ENCODE data around the gene JAML. TPM values are rescaled to one million over a fixed set of nuclear protein-coding genes. Genes with fewer than 3 reads are reported as not detected.

JAML gene
- total RNA-seq, 4 donors from 2014 or later = 3.2 to 15.1 (median 8.0) TPM

DNA sequence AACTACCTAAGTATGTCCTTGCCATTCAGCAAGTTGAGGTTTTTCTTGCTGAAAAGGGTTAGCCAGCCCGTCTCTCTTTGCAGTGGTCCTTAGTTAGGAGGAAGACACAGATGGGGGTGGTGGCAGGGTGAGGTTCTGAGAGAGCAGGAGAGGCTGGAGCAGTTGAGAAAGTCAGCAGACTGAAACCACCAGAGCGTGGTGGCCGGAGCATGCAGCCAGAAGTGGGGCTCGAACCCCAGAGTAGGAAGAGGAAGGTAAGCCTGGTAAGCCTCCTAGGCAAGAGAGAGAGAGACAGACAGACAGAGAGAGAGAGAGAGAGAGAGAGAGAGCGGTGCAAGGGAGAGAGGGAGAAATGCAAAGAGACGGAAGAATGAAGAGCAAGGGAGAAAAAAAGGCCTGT is 63.0 kb downstream of the JAML start:
- H3K9me3 ChIP-seq = no peaks in the 10 kb centered on the region
- no peak overlapping the region for H3K4me3 ChIP-seq
- intact Hi-C loops (cut with DNase I; ENCODE audit: low total_unique reads) = no loop called here
- H3K27ac ChIP-seq = no peak overlapping the region
- WGBS, 2 donors (ENCODE audit: low coverage in 1 of 2) = 66 to 80% methylated on average over 1 to 6 of the region's 6 CpGs
- TF ChIP-seq POLR2AphosphoS5 (IDR thresholded peaks at IDR 0.05) (no peak), EP300 (IDR thresholded peaks at IDR 0.05; ENCODE audit: low read depth) (no peak), POLR2A (IDR thresholded peaks at IDR 0.05) (no peak)
- TF ChIP-seq, protein P1, sequence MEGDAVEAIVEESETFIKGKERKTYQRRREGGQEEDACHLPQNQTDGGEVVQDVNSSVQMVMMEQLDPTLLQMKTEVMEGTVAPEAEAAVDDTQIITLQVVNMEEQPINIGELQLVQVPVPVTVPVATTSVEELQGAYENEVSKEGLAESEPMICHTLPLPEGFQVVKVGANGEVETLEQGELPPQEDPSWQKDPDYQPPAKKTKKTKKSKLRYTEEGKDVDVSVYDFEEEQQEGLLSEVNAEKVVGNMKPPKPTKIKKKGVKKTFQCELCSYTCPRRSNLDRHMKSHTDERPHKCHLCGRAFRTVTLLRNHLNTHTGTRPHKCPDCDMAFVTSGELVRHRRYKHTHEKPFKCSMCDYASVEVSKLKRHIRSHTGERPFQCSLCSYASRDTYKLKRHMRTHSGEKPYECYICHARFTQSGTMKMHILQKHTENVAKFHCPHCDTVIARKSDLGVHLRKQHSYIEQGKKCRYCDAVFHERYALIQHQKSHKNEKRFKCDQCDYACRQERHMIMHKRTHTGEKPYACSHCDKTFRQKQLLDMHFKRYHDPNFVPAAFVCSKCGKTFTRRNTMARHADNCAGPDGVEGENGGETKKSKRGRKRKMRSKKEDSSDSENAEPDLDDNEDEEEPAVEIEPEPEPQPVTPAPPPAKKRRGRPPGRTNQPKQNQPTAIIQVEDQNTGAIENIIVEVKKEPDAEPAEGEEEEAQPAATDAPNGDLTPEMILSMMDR (IDR thresholded peaks at IDR 0.05) = no peak
- no peaks in the 10 kb centered on the region for H3K36me3 ChIP-seq
- in situ Hi-C loops (cut with MboI; ENCODE audit: low pct_ligation_motif_present in 1 of 4, low pct_unique_long_range_greater_than_20kb in 1 of 4, low sequenced_read_pairs in 3 of 4) = no loop called here
- H3K4me1 ChIP-seq = peaks cover 0 to 3% (median 0%) of the 10 kb centered on the region in 4 donors
- peaks cover 60% of the 10 kb centered on the region for H3K27me3 ChIP-seq
- no peak for DNase-seq

DNA sequence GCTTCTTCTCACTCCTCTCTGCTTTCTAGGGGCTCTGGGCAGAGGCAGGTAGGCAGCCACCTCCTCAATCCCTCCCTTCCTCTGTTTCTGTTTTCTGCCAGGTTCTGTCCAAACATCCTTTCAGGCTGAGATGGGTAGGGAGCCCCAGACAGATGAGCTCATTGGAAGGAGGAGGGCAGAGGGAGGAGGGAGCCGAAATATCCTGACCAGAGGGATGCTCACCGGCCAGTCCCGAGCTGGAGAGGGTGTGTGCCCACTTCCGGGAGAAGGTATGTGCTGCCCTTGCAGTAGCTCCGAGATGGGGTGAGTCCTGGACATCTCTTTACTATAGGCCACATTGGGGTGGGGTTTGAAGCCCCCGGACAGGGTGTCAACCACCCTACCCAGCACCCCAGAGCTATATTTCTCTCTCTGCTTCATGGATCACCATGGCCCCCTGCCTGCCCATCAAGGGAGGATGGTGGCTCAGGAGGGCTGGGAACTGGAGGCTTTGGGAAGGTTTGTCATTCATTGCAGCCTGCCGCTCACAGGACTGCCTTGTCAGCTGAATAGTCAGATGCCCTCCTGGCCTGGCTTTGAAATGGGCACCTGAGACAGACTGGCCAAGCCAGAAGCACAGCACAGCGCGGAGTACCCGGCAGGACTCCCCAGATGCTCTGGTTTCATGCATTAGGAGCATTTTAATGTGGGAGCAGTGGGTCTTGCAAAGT is 67.5 kb downstream of the JAML start:
- intact Hi-C loops (cut with DNase I; ENCODE audit: low total_unique reads) (no loop called here), in situ Hi-C loops (cut with MboI; ENCODE audit: low pct_ligation_motif_present in 1 of 4, low pct_unique_long_range_greater_than_20kb in 1 of 4, low sequenced_read_pairs in 3 of 4) (no loop called here)
- Histone ChIP-seq H3K27me3 (peaks cover 90% of the 10 kb centered on the region), H3K27ac (no peak overlapping the region), H3K4me1 (peaks cover 0 to 23% (median 11%) of the 10 kb centered on the region in 4 donors), H3K9me3 (no peaks in the 10 kb centered on the region), H3K36me3 (no peaks in the 10 kb centered on the region), H3K4me3 (no peak overlapping the region)
- TF ChIP-seq, protein P1 (IDR thresholded peaks at IDR 0.05) = no peak
- TF ChIP-seq EP300 (IDR thresholded peaks at IDR 0.05; ENCODE audit: low read depth) = no peak
- TF ChIP-seq POLR2AphosphoS5 (IDR thresholded peaks at IDR 0.05) = no peak
- TF ChIP-seq POLR2A (IDR thresholded peaks at IDR 0.05) = no peak
- WGBS, 2 donors (ENCODE audit: low coverage in 1 of 2) = 42% methylated on average over 10 of the region's 10 CpGs; no CpG with 5 or more reads in 1 of the 2 donors
- no peak for DNase-seq

DNA sequence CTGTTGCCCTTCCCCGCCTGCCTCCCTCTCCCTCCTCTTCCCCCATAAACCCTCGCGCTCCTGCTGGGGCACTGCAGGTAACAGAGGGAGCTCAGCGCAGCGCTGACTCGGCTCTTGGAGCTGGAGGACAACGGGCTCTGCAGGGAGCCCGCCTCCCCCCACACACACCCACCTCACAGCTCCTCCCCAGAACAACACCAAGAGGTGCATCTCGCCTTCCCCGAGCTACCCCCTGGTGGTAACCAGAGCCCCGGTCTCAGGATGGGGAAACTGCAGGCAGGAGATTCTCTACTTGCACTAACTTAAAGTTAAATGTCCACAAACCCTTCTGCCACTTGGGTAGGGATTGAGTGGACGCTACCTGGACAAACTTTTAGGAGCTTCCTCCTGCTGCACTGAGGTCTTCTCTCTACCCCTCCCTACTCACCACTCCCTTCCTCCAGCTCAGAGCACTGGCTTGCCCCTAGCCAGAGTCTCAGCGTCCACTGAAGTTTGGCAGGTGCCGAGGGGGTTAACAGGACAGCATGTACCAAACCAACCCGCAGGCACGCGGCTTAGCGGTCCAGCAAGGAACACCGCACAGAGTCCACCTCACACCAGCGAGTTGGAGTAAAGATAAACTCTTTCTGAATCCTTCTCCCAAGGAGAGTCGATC is 68.2 kb downstream of the JAML start:
- in situ Hi-C loops (cut with MboI; ENCODE audit: low pct_ligation_motif_present in 1 of 4, low pct_unique_long_range_greater_than_20kb in 1 of 4, low sequenced_read_pairs in 3 of 4) (no loop called here), intact Hi-C loops (cut with DNase I; ENCODE audit: low total_unique reads) (no loop called here)
- peaks cover 0 to 30% (median 17%) of the 10 kb centered on the region in 4 donors for H3K4me1 ChIP-seq
- no peaks in the 10 kb centered on the region for H3K9me3 ChIP-seq
- DNase-seq = no peak
- no peak overlapping the region for H3K4me3 ChIP-seq
- 11% methylated on average over 20 of the region's 21 CpGs; no CpG with 5 or more reads in 1 of the 2 donors for WGBS, 2 donors (ENCODE audit: low coverage in 1 of 2)
- H3K36me3 ChIP-seq = no peaks in the 10 kb centered on the region
- TF ChIP-seq POLR2AphosphoS5 (IDR thresholded peaks at IDR 0.05) (no peak), EP300 (IDR thresholded peaks at IDR 0.05; ENCODE audit: low read depth) (no peak), POLR2A (IDR thresholded peaks at IDR 0.05) (no peak)
- TF ChIP-seq, protein P1 (IDR thresholded peaks at IDR 0.05) = no peak
- H3K27me3 ChIP-seq = peaks cover 92% of the 10 kb centered on the region
- H3K27ac ChIP-seq = no peak overlapping the region

DNA sequence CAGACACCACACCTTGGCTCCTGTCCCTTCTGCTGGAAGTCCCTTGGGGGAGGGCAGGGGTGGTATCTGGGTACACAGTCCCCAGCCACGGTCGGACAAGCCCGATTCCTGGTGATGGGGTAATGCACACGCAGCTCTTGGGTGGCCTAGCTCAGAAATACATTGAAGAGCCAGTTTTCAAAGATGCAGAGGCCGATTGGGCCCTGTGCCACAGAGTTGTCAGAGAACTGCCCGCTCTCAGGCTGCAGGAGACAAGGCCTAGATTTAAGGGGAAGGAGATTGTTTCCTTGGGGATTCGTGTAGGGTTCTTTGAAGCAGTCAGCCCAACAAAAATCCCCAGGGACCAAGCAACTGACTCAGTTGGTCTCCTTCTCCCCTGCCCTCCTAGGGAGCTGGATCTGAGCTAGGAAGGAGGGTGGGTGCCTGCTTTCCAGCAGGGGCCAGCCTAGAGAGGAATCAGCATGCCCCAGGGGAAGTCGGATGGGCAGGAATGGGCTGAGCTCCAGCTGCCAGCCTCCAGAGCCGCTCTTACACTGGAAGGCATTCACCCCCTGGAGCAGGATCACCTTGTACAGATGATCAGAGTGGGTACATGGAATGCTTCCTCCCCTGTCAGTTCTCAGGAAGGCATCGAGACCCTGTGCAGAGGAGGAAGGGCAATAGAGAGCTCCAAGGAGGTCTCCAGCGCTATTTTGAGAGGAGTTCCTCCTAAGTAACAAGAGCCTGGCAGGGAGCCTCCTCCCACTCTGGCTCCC is 68.9 kb downstream of the JAML start:
- 53% methylated on average over 11 of the region's 11 CpGs; no CpG with 5 or more reads in 1 of the 2 donors for WGBS, 2 donors (ENCODE audit: low coverage in 1 of 2)
- peaks cover 0 to 32% (median 17%) of the 10 kb centered on the region in 4 donors for H3K4me1 ChIP-seq
- no peak for DNase-seq
- H3K4me3 ChIP-seq = no peak overlapping the region
- no peak overlapping the region for H3K27ac ChIP-seq
- H3K36me3 ChIP-seq = no peaks in the 10 kb centered on the region
- no peaks in the 10 kb centered on the region for H3K9me3 ChIP-seq
- TF ChIP-seq EP300 (IDR thresholded peaks at IDR 0.05; ENCODE audit: low read depth) (no peak), POLR2A (IDR thresholded peaks at IDR 0.05) (no peak), POLR2AphosphoS5 (IDR thresholded peaks at IDR 0.05) (no peak)
- TF ChIP-seq, protein P1 (IDR thresholded peaks at IDR 0.05) = no peak
- peaks cover 90% of the 10 kb centered on the region for H3K27me3 ChIP-seq
- intact Hi-C loops (cut with DNase I; ENCODE audit: low total_unique reads) = no loop called here
- in situ Hi-C loops (cut with MboI; ENCODE audit: low pct_ligation_motif_present in 1 of 4, low pct_unique_long_range_greater_than_20kb in 1 of 4, low sequenced_read_pairs in 3 of 4) = no loop called here
